Loucy (cell line): ENCODE results near the gene DCTN2.
"Not testable (repeated sequence)": the region's sequence is repeated elsewhere in the genome, so short reads cannot be mapped to it uniquely, and the experiment has no call there.

Experiments used
- CTCF ChIP-seq: fragments of 200-600 bp; sonication (generic); conservative IDR thresholded peaks from 2 replicates; pipeline ENCODE4 v1.5.1; 2014; ENCODE audit warnings: mild to moderate bottlenecking, antibody characterized with exemption, low read length
- EZH2phosphoT487 ChIP-seq: fragments of 200-600 bp; IDR thresholded peaks from 2 replicates; pipeline ENCODE4 v1.6.1; 2018; ENCODE audit warnings: antibody characterized with exemption, mild to moderate bottlenecking, moderate library complexity, borderline replicate concordance

GRCh38 chr12:57502311-57502969, 44.6 kb downstream of the DCTN2 start:
- not testable (repeated sequence) for TF ChIP-seq CTCF, EZH2phosphoT487
